GM21447 (cell line): Measurements from ENCODE around the gene FAM200C.

ENCODE experiments used
- ATAC-seq: cut with Tn5 transposase; IDR thresholded peaks from one replicate; pipeline ENCODE4 v1.9.1; 2021; ENCODE audit not compliant: unreplicated experiment

FAM200C gene

DNA sequence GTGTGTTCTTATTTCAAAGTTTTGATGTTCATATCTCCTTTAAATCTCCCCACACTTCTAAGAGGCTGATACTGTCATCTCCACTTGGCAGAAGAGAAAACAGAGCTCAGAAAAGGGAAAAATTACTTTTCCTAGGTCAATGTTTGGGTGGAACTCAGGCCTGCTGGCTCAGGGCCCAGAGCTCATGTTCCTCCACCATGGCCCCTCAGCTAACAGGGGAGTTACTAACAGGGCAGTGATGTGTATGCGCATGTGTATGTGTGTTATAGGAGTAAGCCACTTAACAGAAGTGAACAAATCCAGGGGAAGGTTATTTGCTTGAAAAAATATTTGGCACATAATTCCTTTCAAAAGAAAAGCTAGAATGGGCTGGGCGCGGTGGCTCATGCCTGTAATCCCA is 32.0 kb downstream of the FAM200C start:
- no peak for ATAC-seq

- ATAC-seq = no peak
Observed at GRCh38 chr5:160367261-160367660, 32.6 kb downstream of the FAM200C start.

GRCh38 chr5:160366230-160366629 is 33.6 kb downstream of the FAM200C start:
- no peak for ATAC-seq

DNA sequence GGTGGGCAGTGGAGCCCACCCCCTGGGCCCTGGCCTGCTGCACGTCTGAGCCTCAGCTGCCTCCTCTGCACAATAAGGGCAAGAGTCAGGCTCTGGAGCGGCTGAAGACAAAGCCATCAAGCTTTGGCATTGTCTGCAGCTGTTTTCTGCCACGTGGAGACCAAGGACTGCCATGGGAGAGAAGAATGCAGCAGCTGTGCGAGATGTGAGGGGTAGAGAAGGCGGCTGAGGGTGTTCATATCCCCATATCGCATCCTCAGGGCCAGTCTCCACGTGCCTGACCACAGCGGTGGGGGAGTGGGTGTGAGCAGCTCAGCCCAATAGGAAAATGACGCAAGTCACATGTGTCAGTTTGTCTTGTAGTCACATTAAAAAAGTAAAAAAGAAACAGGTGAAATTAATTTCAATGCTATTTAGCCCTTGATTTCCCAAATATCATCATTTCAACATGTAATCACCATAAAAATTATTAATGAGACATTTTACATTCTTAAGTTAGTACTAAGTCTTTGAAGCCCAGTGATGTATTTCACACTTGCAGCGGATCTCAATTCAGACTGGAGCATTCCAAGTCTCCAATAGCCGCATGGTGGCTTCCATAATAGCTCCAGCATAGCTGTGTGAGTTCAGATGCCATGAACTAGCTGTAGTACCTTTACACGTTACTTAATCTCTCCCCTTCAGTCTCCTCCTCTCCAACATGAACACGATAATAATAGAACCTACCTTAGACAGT is 36.0 kb downstream of the FAM200C start:
- no peak for ATAC-seq

- no peak for ATAC-seq
Observed at GRCh38 chr5:160363211-160363610, 36.6 kb downstream of the FAM200C start.

- no peak for ATAC-seq
Observed at GRCh38 chr5:160361624-160362228, 38.1 kb downstream of the FAM200C start.

GRCh38 chr5:160360310-160360709 is 39.5 kb downstream of the FAM200C start:
- no peak for ATAC-seq

DNA sequence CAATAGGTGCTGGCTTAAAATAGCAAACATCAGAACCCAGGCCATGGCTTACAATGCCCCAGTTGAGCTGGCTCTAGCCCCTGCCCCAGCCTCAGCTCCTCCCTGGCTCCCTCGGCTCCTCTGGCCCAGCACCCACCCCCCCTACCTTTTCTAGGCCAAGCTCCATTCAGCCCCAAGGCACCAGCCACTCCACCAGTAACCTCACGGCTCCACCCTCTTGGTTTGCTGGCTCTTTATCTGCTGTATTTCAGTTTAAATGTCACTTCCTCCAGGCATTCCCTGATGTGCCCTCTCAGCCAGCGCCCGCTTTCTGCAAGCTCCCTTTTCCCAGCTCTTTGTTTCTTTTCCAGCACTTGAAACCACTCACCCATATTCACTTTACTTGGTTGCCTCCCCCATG is 40.0 kb downstream of the FAM200C start:
- no peak for ATAC-seq

DNA sequence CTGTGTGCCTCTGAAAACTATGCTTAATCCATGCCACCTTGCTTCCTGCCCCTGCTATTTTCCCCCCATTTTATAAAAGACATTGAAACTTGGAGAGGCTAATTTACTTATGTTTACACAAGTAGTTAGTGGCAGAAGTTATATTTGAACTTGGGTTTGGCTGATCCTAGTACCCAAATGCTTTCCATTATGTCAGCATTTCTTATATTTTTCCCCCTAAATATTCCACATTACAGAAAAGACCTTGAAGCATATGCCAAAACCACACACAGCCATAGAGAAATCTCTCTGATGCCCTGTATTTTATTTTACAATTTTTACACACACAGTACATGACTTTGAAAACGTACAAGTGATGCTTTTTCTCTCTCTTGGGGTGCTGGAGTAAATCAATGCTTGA is 40.6 kb downstream of the FAM200C start:
- ATAC-seq = no peak

DNA sequence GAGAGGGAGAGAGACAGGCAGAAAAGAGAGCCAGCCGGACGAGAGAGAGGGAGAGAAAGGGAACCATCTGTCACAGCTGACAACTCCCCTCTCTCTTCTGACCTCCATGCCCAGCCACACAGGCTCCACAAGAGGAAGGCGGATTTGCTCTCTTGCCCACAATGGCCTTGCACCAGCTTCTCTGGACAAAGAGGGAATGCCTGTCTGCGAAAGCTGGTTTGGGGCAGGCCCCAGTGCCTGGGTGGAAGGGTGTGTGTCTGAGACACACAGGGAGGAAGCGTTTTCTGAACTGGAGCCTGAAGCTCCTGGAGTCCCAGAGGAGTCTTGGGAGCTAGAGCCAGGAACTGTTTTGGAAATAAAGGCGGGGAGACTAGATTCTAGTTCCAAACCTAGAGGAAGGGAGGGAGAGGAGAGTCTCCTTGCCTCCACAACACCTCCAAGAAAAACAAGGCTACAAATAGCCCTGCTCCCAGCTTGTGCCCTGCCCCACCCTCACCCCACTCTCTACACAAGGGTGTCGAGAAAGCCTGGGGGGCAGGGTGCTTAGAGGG is 41.9 kb downstream of the FAM200C start:
- no peak for ATAC-seq

DNA sequence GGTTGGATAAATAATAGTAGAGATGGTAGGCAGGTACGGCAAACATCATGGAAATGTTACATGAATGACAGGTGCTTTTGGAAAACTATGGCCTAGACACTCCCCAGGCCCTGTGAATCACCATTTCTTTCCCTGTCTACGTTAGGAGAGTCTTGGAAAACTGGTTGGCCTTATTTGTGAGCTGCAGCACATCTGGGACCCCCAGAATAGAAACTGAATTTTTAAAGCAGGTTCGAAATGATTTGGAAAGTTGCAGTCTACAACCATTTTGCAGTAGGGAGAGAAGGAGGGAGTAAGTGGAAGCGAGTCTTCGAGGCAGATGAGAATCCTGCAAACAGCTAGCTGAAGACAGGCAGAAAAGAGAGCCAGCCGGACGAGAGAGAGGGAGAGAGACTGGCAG is 42.5 kb downstream of the FAM200C start:
- ATAC-seq = no peak

GRCh38 chr5:160356550-160357347 is 43.1 kb downstream of the FAM200C start:
- ATAC-seq = no peak

- no peak for ATAC-seq
Observed at GRCh38 chr5:160354666-160355065, 45.2 kb downstream of the FAM200C start.

DNA sequence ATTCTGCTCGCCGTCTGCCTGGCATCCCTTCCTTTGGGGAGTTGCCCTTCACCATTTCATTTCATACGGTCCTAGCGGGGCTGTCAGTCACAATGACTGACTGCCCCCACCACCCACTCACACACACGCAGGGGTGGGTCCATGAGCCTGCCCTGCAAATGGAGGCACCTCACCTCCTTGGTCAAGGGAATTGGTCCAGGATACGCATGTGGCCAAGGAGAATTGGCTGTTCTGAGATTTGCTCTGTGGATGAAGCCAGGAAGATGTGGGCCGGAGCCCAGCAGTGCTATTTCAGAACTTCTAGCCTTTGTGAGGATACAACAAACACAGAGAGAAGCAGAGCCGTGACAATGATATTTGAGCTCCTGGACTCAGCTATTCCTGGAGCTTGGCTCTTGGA is 46.5 kb downstream of the FAM200C start:
- ATAC-seq = no peak

GRCh38 chr5:160352308-160352707 is 47.5 kb downstream of the FAM200C start:
- ATAC-seq = no peak

GRCh38 chr5:160349935-160350303 is 49.9 kb downstream of the FAM200C start:
- ATAC-seq = no peak

GRCh38 chr5:160349249-160349934 is 50.5 kb downstream of the FAM200C start:
- ATAC-seq = no peak

- no peak for ATAC-seq
Observed at GRCh38 chr5:160348080-160348479, 51.8 kb downstream of the FAM200C start.

GRCh38 chr5:160347448-160347847 is 52.4 kb downstream of the FAM200C start:
- no peak for ATAC-seq
